HG03575 (cell line): ENCODE data around the gene SHANK1.

ENCODE experiments used
- ATAC-seq: cut with Tn5 transposase; IDR thresholded peaks from one replicate; pipeline ENCODE4 v1.9.1; 2021; ENCODE audit not compliant: unreplicated experiment, insufficient number of reproducible peaks, low FRiP score; ENCODE audit errors: extremely low read depth

SHANK1 gene

GRCh38 chr19:50717026-50717723 is 2.4 kb downstream of the SHANK1 start:
- ATAC-seq = no peak

GRCh38 chr19:50716178-50717025 is 3.2 kb downstream of the SHANK1 start:
- ATAC-seq = no peak

- no peak for ATAC-seq
Observed at GRCh38 chr19:50713556-50714236, 5.9 kb downstream of the SHANK1 start.

- no peak for ATAC-seq
Observed at GRCh38 chr19:50712833-50713232, 6.8 kb downstream of the SHANK1 start.

GRCh38 chr19:50711805-50712204 is 7.8 kb downstream of the SHANK1 start:
- ATAC-seq = no peak

GRCh38 chr19:50711196-50711595 is 8.4 kb downstream of the SHANK1 start:
- no peak for ATAC-seq

GRCh38 chr19:50710612-50711011 is 9.0 kb downstream of the SHANK1 start:
- ATAC-seq = no peak

GRCh38 chr19:50710094-50710493 is 9.5 kb downstream of the SHANK1 start:
- ATAC-seq = no peak

GRCh38 chr19:50708179-50708879 is 11.3 kb downstream of the SHANK1 start:
- no peak for ATAC-seq

GRCh38 chr19:50706387-50706786 is 13.2 kb downstream of the SHANK1 start:
- ATAC-seq = no peak

GRCh38 chr19:50705422-50706019 is 14.1 kb downstream of the SHANK1 start:
- ATAC-seq = no peak

- no peak for ATAC-seq
Observed at GRCh38 chr19:50703915-50704796, 15.4 kb downstream of the SHANK1 start.

GRCh38 chr19:50702871-50703829 is 16.5 kb downstream of the SHANK1 start:
- no peak for ATAC-seq

GRCh38 chr19:50702158-50702870 is 17.3 kb downstream of the SHANK1 start:
- ATAC-seq = no peak

GRCh38 chr19:50701367-50701985 is 18.1 kb downstream of the SHANK1 start:
- no peak for ATAC-seq
